C4-2B (cell line): ENCODE data around the gene SLMAP.
A peak's percentile ranks its signal among the peaks of the same experiment; 100 is the strongest.

Experiments
- H3K27ac ChIP-seq: fragments of 450-650 bp; 2 replicates; pipeline ENCODE4 v1.5.1; 2017
- ZFX ChIP-seq: fragments of 450-650 bp; IDR thresholded peaks from 2 replicates; pipeline ENCODE4 v1.6.1; 2017
- TF ChIP-seq, protein P1 (sequence below): fragments of 450-650 bp; conservative IDR thresholded peaks from 2 replicates; pipeline ENCODE4 v1.5.1; 2017; ENCODE audit warnings: mild to moderate bottlenecking

SLMAP gene

DNA sequence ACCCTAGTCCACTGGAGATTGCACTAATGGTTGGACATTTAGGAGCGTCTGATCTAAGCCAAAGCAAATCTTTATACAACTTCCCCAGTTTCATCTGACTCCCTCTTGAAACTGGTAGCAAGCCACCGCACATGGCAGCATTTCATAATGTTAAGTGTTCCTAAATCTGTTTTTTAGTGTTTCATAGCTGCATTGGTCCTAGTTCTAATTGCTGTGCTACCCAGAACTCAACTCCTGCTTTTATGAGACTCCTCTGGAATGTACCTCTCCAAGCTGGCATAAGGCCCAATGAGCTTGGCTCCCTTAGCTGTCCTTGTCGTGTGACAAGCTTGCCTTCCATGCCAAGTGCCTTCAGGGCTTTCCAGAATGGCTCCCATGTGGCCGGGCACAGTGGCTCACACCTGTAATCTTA lies 186.8 kb downstream of the SLMAP start:
- no peak for TF ChIP-seq ZFX
- TF ChIP-seq, protein P1, sequence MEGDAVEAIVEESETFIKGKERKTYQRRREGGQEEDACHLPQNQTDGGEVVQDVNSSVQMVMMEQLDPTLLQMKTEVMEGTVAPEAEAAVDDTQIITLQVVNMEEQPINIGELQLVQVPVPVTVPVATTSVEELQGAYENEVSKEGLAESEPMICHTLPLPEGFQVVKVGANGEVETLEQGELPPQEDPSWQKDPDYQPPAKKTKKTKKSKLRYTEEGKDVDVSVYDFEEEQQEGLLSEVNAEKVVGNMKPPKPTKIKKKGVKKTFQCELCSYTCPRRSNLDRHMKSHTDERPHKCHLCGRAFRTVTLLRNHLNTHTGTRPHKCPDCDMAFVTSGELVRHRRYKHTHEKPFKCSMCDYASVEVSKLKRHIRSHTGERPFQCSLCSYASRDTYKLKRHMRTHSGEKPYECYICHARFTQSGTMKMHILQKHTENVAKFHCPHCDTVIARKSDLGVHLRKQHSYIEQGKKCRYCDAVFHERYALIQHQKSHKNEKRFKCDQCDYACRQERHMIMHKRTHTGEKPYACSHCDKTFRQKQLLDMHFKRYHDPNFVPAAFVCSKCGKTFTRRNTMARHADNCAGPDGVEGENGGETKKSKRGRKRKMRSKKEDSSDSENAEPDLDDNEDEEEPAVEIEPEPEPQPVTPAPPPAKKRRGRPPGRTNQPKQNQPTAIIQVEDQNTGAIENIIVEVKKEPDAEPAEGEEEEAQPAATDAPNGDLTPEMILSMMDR = no peak
- peak overlapping the region; percentile 63 for H3K27ac ChIP-seq

- TF ChIP-seq, protein P1 = no peak
- no peak for TF ChIP-seq ZFX
- peak overlapping the region; percentile 63 for H3K27ac ChIP-seq
These were observed 187.7 kb downstream of the SLMAP start for GRCh38 chr3:57943525-57944495.

DNA sequence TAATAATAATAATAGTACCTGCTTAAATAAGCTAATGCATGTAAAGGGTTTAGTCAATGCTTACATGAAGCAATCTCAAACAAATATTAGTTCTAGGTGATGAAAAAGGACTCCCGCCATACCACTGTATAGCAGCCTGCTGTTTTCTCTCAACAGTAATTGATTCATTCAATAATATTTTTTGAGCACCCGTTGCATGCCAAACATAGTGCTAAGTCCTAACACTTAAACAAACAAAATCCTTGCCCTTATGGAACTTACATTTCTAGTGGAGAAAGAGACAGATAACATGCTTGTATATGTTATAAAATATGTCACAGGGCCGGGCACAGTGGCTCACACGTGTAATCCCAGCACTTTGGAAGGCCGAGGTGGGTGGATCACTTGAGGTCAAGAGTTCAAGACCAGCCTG lies 190.9 kb downstream of the SLMAP start:
- TF ChIP-seq, protein P1 = no peak
- no peak for TF ChIP-seq ZFX
- no peak overlapping the region for H3K27ac ChIP-seq

DNA sequence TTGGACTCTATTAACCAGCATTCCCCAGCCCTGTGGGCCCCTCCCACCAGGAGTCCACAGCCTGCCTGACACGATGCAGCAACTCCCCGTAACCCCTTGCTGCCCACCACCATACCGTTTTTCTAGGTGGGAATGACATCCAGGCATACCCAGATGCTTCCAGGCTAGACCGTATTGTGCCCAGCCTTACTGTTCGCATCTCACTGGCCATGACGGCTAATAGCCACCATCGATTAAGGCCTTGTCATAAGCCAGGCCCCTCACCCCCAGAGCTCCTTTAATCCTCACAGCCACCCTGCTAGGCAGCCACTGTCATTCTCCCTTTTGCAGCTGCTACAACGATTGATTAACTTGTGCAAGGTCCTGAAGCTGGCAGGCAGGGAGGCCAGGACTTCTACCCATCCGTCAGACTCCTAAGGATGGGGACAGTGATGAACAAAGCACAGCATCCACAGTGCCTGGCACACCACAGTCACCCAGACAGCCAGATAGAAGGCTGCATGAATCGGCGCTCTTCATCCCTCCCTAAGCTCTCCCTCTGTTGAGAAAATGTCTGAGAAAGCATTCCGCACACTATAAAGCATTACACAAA lies 192.1 kb downstream of the SLMAP start:
- peak overlapping the region; percentile 61; the same call in 1 of the 2 replicates for H3K27ac ChIP-seq

DNA sequence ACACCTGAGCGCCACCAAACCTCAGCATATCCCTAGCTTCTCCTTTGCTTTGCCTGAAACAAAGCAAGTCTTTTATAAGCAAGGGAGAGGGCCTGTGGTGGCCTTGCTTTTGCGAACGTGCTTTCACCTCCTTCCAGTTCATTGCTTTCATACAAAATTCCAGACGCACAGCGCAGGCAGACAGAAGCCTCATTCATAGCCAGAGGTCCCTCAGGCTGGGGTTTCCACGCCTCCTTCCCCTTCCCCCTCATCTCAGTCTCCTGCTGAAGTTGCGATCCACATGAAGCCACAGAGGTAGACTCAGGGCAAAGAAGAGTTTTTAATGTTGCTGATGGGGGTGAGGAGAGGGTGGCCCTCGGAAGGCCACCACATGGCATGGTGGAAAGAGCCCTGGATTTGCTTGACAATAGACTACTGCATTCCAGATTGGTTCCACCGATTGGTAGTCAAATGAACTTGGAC lies 192.7 kb downstream of the SLMAP start:
- peak overlapping the region; percentile 61 for H3K27ac ChIP-seq
- TF ChIP-seq, protein P1 = no peak
- no peak for TF ChIP-seq ZFX

More for the DNA sequence above, 192.1 kb downstream of the SLMAP start:
- TF ChIP-seq, protein P1 = no peak
- no peak for TF ChIP-seq ZFX

DNA sequence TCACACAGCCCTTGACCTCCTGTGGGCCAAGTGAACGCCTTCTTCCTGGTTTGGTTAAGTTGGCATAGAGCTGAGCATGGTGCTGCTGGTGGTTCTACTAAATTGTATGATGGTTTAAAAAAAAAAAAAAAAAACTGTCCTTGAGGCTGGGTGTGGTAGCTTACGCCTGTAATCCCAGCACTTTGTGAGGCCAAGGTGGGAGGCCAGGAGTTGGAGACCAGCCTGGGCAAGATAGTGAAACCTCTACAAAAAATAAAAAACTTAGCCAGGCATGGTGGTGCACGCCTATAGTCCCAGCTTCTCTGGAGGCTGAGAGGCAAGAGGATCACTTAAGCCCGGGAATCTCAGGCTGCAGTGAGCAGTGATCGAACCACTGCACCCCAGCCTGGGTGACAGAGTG lies 193.2 kb downstream of the SLMAP start:
- peak overlapping the region; percentile 61 for H3K27ac ChIP-seq
- no peak for TF ChIP-seq ZFX
- TF ChIP-seq, protein P1 = no peak
